NCI-H146 (cell line): ENCODE results near the gene CDYL.
"Not testable (repeated sequence)": the region's sequence is repeated elsewhere in the genome, so short reads cannot be mapped to it uniquely, and the experiment has no call there.

Experiments
- DNase-seq: peaks from one replicate; lab custom pipeline; 2025; lab: John Stamatoyannopoulos, UW

CDYL gene

DNA sequence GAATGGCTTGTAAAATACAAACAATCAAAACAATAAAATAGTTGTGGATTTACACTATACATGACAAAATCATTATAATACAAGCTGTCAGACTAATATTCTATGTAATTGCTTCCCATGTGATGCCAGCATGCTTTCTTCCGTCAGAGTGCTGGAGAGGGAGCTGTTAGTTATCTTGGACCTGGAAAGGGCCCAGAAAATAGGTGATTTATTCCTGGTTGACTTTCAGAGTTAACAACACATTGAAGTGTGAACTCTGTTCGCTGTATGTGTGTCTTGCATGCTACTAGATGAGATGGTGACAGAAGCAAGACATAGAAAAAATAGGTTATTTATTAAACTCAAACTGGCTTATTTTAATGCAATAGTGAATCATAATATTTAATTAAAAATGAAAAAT, 70.2 kb downstream of the CDYL start:
- no peak for DNase-seq

DNA sequence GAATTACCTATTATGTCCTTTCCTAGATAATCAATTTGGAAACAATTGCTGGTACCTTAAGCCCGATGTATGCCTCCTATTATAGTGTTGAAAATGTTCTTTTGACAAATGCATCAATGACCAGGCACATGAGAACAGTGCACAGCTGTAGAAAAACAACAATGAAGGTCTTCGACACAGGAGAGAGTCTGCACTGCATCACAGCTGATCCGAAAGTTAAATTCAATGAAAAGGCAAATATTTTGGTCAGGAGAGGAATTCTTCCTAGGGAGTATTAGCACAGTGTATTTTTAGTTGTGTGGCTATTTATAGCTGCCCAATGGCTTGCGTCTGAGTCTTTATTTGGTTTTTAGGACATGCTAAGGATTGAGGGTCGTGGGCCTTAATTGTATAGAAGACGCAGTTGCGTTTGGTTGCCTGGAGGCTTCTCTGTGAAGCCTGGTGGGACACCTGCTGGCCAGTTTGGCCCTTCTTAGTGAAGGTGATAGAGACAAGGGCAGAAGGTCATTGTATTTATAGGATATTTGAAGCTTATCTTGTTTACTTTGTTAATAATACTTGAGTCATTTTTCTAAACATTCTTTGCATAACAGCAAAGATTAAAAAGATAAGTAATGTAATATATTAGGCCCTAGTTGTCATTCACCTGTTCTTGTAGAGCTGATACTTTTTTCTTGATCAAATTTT, 72.3 kb downstream of the CDYL start:
- DNase-seq: peak; percentile 24

DNA sequence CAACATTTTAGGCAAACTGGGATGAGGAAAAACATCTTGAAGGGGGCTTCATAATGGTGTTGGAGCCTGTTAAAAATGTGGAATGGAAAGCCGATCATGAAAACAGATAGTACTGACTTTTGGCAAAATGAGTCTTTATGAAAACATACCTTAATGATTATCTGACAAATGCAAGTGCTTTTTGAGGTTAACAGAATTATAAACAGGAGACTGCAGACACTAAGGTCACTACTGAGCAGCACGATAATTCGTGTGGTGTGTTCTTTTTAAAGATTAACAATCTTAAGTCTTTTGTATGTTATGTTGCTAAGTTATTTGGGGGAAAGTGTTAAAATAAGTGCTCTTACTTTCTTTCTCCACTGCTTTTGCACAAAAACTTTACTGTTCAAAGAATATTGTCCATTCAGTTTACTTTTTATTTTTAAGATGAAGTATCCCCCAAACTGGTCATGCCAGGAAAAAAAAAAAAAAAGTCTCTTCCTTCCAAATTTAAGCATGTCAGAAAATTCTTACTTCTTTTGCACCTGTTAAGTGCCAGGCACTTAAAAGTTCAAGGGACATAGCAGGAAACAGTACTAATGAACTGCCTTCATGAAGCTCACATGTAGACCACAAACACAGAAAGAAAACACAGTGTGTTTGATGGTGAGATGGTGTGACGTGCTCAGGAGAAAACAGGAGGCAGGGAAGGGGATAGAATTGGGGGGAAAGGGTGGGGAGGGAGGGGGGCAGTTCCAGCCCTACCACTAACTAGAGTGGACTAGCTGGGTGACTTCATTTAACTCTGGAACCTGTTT, 73.2 kb downstream of the CDYL start:
- no peak for DNase-seq

DNA sequence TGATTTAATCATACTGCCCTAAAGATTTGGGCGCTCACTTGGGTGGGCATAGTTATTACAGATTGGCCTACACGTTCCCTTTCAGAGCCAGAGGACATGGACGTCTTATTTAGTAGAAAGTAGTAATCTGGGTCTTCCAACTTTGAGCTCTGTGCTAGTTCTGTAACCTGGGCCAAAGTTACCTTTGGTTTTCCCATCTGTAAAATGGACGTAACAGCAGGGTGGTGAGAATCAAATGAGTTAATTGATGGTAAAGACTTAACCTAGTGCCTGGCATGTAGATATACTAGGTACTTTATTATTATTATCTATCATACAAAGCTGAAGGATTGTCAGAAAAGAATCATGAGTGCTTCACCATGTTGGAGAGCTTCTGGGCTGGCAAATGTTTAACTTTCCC, 74.8 kb downstream of the CDYL start:
- no peak for DNase-seq

DNA sequence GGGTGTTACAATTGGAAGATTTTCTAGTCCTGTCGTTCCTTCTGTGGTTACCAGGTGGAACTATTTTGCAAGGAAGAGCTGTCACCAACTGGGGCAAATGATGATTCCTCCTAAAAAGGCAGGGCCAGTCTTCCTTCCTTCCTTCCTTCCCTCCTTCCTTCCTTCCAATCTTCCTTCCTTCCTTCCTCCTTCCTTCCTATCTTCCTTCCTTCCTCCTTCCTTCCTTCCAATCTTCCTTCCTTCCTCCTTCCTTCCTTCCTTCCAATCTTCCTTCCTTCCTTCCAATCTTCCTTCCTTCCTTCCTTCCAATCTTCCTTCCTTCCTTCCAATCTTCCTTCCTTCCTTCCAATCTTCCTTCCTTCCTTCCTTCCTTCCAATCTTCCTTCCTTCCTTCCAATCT, 76.0 kb downstream of the CDYL start:
- not testable (repeated sequence) for DNase-seq

DNA sequence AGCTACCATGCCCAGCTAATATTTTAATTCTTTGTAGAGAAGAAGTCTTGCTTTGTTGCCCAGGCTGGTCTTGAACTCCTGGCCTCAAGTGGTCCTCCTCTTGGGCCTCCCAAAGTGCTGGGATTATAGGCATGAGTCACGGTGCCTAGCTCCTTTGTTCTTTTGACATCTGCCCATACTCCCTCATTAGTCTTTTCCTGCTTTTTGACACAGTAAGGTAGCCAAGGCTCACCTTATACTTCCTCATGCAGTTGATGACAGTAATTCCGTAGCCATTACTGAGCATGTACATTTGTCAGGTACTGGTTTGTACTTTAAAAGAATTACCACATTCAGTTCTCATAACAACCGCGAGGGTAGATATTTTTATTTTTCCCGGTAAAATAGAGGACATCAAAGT, 76.7 kb downstream of the CDYL start:
- DNase-seq: no peak

DNA sequence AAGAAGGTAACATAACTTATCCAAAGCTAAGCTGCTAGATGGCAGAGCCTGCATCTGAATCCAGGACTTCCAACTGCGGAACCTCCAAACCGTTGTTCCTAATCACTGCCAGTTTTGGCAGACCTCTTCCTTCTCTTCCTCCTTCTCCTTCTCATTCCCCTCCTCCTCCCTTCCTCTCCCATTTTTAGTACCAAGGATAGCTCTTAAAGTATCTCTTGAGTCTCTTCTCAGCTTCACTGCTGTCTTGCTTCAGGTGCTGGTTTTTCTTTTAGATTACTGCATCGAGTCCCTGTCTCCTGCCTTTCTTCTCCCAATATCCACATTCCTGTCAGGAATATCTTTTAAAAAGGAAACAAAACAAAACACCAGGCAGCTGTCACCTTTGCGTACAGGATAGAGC, 77.1 kb downstream of the CDYL start:
- DNase-seq: no peak

DNA sequence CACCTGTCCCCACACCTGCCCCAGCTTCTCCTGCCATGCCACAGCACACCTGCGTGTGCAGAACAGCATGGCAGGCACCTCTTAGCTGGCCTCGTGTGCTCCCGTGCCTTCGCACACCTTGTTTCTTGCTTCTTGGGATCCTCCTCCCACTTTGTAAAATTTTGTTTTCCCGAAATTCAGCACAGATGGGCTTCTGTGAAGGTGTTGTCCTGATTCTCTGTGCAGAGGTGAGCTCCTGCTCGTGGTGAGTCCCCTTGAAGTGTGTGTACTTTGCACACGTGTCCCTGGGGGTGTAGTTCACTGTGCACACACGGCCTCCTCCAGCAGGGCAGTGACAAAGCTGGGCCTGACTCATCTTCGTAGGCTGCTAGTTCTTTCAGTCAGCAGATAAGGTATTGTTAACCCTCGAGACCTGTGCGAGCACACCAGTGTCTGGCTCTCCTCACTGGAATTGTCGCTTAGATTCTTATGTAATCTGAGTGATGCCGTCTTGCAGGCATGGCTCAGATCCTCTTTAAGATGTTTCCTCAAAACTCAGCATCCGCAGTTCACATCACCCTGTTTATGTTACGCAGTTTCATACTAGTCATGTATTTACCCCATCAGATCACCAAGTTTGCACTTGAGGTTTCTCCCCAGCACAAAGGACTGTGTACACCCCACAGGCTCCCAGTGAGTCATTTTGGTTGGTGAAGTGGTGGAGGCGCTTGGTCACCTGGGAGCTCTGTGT, 77.7 kb downstream of the CDYL start:
- DNase-seq: peak; percentile 9

DNA sequence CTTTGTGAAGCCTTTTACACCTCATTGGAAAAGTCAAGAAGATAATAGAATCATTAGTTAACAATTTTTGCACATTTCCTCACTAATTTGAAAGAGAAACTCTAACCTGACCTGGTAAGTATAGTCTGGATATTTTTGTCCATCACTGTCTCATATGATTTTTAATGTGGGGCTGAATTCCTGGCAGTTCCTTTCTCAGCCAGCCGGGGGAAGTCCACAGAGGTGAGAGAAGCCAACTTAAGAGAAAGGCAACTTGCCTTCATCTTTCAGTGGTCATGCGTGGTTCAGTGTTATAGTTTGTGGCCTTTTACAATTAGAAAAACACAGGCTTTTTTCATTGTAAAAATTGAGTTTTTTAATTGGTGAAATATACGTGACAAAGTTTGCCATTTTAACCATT, 80.6 kb downstream of the CDYL start:
- no peak for DNase-seq

DNA sequence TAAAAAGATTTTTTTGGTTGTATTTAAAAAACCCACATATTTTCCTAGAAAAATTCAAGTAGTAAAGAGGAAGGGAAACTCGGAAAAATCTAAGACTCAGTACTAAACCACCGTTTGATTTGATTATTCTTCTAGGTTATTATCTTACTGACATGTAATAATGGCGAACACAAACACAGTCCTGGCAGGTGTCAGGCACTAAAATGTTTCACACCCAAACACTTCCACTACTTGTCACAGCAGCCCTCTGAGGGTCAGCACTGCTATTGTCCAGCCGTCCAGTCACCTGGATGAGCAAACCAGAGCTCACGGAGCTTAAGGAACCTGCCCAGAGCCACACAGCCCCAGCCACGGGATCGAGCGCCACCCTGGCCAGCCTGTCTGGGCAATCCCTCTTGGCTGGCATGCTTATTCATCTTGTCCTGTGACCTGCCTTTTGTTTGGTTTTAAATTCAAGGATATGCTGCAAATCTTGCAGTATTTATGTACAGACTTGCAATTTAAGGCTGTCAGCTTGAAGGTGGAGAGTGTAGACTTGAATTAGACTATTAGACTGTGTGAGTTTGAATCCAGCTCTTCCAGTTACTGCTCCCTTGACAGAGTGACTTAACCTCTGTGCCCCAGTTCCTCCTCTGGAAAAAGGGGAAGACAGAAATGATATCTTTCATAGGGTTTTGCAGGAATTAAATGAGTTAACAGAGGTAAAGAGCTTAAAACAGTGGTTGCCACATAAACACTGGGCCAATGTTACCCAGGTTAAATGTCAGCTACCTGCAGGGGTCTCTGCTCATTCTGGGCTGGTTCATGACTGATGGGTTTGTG, 82.2 kb downstream of the CDYL start:
- DNase-seq: peak; percentile 31

DNA sequence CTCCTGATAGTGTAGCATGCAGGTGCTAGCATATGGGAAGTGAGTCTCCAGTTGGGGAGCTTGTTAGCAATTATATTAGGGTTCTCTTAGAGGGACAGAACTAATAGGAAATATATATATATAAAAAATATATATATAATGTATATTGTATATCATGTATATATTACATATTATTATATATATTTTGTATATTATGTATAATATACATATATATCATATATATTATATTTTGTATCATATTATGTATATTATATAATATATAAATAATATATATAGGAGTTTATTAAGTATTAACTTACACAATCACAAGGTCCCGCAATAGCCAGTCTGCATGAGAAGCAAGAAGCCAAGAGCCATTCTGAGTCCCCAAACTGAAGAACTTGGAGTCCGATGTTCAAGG, 84.2 kb downstream of the CDYL start:
- no peak for DNase-seq

DNA sequence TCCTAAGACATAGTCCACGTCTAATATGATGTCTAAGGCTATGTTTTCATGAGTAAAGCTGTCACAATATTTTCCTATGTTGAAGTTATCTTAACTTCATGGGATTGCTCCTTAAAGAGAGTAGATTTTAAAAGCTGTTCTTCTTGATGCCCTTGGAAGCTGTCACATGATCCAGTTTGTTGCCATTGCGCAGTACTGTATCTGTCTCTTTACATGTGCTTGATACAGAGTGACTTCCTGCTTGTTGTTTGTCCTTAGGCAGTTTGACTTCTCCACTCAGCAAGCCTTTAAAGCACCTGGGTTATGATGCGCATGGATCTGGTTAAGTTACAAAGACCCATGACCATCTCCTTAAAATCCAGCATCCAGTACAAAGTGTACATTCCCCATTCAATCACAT, 85.4 kb downstream of the CDYL start:
- DNase-seq: no peak

DNA sequence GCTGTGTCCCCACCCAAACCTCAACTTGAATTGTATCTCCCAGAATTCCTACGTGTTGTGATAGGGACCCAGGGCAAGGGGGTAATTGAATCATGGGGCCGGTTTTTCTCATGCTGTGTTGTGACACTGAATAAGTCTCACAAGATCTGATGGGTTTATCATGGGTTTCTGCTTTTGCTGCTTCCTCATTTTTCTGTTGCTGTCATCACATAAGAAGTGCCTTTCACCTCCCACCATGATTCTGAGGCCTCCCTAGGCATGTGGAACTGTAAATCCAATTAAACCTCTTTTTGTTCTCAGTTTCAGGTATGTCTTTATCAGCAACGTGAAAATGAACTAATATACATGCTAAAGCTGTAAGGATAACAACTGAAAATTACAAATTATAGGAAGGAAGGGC, 88.3 kb downstream of the CDYL start:
- DNase-seq: no peak

DNA sequence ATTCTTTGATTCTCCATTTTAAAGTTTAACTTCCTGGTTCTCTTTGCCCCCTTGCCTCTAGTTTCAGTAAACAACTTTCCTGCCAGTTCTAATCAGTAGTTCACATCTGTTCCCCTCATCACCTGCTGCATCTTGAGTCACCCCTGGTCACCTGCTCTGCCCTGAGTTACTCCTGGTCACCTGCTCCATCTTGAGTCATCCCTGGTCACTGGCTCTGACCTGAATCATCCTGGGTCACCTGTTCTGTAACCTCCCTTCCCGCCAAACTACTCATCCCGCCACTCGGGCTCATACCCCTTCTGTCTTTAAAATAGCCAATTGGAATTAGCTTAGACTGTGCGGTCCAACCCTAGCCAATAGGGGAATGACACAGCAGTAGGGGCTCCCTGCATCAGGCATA, 88.8 kb downstream of the CDYL start:
- not testable (repeated sequence) for DNase-seq

DNA sequence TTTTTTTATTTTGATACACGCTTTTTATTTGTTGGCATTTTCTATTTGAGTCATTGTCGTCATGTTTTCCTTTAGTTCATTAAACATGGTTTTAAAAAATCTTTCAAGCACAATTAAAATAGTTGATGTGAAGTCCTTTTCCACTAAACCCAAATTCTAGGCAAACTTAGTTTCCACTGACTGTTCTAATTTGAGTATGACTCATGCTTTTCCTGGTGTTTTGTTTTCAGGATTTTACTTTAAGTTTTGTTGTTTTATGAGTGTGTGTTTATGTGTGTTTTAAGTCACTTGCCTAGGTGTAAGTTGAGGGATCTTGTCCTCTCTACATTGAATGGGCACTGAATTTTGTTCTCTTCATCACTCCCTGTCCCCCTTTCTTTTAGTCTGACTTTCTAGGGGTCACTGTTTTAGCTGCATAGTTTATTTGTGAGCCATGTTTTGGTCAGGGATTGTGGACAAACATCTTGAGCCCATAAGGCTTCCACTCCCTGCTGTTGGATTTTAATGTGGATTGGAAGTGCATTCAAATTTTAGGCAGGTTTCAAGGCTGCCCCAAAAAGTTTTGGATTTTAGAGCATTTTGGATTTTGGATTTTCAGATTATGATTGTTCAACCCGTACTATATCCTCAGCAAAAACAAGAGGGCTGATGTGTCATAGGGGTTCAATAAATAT, 94.8 kb downstream of the CDYL start:
- DNase-seq: no peak

DNA sequence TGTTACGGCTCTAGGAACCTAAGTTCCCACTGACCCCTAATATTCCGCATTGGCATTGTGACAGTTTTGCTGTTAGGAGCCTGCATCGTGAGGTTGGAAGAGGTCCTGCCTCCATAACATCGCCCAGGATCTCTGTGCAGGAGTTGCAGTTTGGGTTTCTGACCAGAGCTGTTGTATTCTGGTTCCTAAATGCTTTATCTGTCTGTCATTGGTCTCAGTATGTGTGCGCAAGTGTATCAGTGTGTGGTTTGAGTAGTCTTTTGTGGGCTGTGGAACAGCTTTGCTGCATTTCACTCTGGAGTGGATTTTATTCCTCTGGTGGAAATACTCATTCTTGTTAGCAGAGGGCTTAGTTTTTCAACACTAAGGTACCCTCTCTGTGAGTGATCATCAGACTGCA, 95.6 kb downstream of the CDYL start:
- no peak for DNase-seq

DNA sequence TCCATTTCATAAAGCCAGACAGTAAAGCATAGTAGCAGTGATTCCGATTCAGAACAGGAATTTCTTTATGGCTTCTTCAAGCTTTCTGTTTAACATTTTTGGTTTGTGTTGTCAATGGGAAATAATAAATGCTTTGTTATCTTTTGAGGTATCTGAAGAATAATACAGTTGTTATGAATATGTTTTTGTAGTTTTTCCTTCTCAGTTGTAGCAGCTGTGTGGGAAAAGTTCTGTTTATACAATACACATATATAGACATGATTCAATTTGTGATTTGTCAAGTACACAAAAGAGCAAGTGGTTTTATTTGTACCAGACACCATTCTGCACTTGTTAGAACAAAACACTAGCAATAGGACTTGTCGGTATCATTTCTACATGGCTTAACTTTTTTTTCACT, 96.6 kb downstream of the CDYL start:
- DNase-seq: no peak

DNA sequence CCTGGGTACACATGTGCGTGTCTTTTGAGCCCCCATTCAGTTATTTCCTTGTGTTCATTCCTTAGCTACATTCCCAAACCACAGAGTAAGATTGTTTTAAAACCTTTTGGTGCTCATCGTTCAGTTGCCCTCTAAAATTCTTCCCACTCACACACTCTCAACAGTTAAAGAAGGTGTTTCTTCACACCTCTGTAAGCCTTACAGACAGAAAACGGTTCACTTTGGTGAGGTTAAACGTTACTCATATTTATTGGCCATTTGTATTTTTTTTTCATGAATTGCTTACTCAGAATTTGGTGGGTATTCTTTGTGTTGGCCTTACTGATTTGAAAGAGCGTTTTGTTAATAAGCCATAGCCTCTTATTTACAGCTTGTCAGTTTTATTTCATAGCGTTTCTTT, 97.7 kb downstream of the CDYL start:
- DNase-seq: no peak

DNA sequence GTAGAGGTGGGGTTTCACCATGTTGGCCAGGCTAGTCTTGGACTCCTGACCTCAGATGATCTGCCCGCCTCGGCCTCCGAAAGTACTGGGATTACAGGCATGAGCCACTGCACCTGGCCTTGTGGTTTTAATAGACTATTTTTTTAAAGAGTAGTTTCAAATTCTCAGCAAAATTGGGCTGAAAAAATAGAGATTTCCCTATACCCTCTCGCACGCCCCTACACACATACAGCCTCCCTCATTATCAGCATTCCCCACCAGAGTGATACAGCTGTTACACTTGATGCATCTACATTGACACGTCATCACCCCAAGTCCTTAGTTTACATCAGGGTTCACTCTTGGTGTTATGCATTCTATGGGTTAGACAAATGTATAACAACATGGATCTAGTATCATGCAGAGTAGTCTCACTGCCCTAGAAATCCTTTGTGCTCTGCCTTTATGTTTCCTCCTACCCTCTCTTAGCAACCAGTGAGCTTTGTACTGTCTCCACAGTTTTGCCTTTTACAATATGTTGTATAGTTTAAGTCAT, 103.6 kb downstream of the CDYL start:
- DNase-seq: no peak

DNA sequence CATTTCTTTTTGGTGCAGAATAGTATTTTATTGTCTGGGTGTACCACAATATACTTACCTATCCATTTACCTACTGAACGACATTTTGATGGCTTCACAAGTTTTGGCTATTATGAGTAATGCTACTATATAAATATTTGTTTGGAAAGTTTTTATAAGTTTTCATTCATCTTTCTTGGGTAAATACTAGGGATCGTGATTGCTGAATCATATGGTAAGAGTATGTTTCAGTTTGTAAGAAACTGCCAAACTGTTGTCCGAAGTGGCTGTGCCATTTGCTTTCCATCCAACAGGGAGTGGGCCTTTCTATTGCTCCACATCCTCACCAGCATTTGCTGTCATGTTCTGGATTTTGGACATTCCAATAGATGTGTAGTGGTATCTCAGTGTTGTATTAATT, 104.2 kb downstream of the CDYL start:
- DNase-seq: no peak

DNA sequence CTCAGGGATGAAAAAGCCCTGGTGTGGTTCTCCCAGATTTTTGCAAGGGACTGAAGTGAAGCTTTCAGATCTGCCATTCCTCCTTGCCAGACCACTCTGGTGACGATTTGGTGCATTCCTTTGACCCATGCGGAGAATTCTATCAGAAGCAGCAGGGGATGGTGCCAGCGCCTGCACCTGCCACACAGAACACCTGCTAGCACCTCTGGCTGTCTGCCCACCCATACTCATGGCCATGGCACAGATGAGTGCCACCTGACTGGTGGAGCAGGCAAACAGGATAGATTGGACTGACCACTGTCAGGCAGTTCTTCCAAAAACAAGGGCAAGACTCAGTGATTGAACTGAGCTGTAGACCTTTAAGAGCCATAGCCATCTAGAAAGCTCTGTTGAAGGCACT, 107.1 kb downstream of the CDYL start:
- peak; percentile 10 for DNase-seq
